ENCODE data around the gene SIGLEC1. TPM values are rescaled to one million over a fixed set of nuclear protein-coding genes. Genes with fewer than 3 reads are reported as not detected.

SIGLEC1 gene
- total and polyA plus RNA-seq, 10 of the 15 experiments (the other 5 are each of a cell fraction or from before 2014, with no cell fraction given): 0.05 TPM; not detected in 9

DNA sequence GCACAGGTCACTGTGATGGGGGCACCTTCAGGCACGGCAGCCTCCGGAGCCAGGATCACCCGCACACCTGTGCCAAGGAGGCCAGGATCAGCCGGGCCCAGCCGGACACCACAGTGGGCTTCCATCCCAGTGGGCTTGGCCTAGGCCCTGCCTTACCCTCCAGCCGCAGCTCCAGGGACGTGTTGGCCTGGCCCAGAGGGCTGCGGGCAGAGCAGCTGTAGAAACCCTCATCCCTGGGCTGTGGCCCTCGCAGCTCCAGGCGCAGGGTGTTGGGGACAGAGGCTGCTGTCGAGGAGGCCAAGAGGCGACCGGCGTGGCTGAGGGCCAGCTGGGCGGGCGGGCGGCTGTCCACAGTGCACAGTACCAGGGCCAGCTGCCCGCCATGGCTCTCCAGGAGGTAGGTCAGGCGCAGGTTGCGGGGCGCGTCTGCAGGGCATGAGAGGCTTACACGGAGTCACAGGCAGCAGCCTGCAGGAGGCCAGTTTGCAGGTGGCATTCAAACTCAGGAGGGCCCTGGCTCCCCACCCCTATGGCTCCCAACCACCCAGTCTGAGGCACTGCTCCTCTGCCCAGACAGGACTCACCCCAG, 19.6 kb downstream of the SIGLEC1 start:
- no TSS peak for BruUV-seq (replicated peaks)
- no peak for FAIRE-seq
- no peak for TF ChIP-seq ZNF217 (IDR thresholded peaks at IDR 0.05)
- TF ChIP-seq HDAC6 (IDR thresholded peaks at IDR 0.05; ENCODE audit: unreplicated experiment): no peak
- TF ChIP-seq ZNF207 (IDR thresholded peaks at IDR 0.05; ENCODE audit: borderline replicate concordance): no peak
- no peak for TF ChIP-seq NFIC (IDR thresholded peaks at IDR 0.05; ENCODE audit: low read depth, low read length)
- no peak for TF ChIP-seq NR2C1 (IDR thresholded peaks at IDR 0.05)
- no peak for TF ChIP-seq ESRRA (IDR thresholded peaks at IDR 0.05; ENCODE audit: low read length)
- TF ChIP-seq CBX3 (IDR thresholded peaks at IDR 0.05; ENCODE audit: borderline replicate concordance, low read depth): no peak
- TF ChIP-seq ZBTB4 (CRISPR knock-in tag; IDR thresholded peaks at IDR 0.05): no peak
- no peak for TF ChIP-seq NR2F1 (conservative IDR thresholded peaks at IDR 0.05)
- no peak for TF ChIP-seq TARDBP (IDR thresholded peaks at IDR 0.05; ENCODE audit: borderline replicate concordance)
- TF ChIP-seq JUNB (IDR thresholded peaks at IDR 0.05): no peak
- no peak for TF ChIP-seq BCL11A (IDR thresholded peaks at IDR 0.05; ENCODE audit: low read depth, low read length)
- TF ChIP-seq NR2C2 (IDR thresholded peaks at IDR 0.05; ENCODE audit: borderline replicate concordance, control insufficient read depth, insufficient read length, low read depth): no peak
- no peak for TF ChIP-seq TAF1 (IDR thresholded peaks at IDR 0.05; ENCODE audit: borderline replicate concordance, low read depth, low read length)
- TF ChIP-seq ZNF24 (IDR thresholded peaks at IDR 0.05): no peak
- TF ChIP-seq SREBF2 (IDR thresholded peaks at IDR 0.05; ENCODE audit: low read length): no peak
- TF ChIP-seq ZNF592 (IDR thresholded peaks at IDR 0.05): no peak

More for the DNA sequence above, 19.6 kb downstream of the SIGLEC1 start:
- Histone ChIP-seq H3K79me2 (ENCODE audit: control insufficient read depth, insufficient read depth, low read length) (no peaks in the 10 kb centered on the region), H3K4me3 (no peak overlapping the region), H3K4me2 (ENCODE audit: control insufficient read depth, insufficient read depth) (no peak overlapping the region), H4K20me1 (ENCODE audit: control insufficient read depth, insufficient read depth) (no peaks in the 10 kb centered on the region), H3K27me3 (replicated peaks in 1 of 2; ENCODE audit: control insufficient read depth in 2 of 2, insufficient read depth in 2 of 2, low read length in 1 of 2) (no peaks in the 10 kb centered on the region; a peak in 1 of 4 replicates), H3K4me1 (ENCODE audit: control insufficient read depth, insufficient read depth, low read length) (no peaks in the 10 kb centered on the region), H3K36me3 (ENCODE audit: control insufficient read depth in 2 of 2, insufficient read depth in 2 of 2, low read length in 1 of 2) (no peaks in the 10 kb centered on the region), H3K27ac (ENCODE audit: control insufficient read depth, insufficient read depth) (no peak overlapping the region), H3K9ac (ENCODE audit: control insufficient read depth, insufficient read depth, low read length) (no peak overlapping the region), H2AFZ (ENCODE audit: control insufficient read depth, low read depth, low read length) (no peak overlapping the region), H3K9me3 (replicated peaks; ENCODE audit: control insufficient read depth, insufficient read depth, low read length) (peaks cover 1% of the 10 kb centered on the region; the same call in 1 of the 3 replicates)
- ATAC-seq: no peak
- ChIA-PET RAD21 (ENCODE audit: unreplicated experiment) (no interaction called here), POLR2A (no interaction called here), CTCF (interaction anchor here (1.1 kb wide), 1 partner anchor 17 kb away, joined by 3 read pairs; no protein-coding TSS in a partner anchor), SMC1A (ENCODE audit: uncharacterized antibody, unreplicated experiment) (no interaction called here)
- 52% methylated on average over 23 of the region's 23 CpGs for WGBS (ENCODE audit: insufficient coverage, insufficient replicate concordance, low lambda C conversion rate, missing lambda C conversion rate)
- intact Hi-C loops (cut with micrococcal nuclease; ENCODE audit: unreplicated experiment) (no loop called here), in situ Hi-C loops (cut with MboI) (no loop called here)
- no peak for DNase-seq (ENCODE audit: low read depth, low spot score)
